GM06990 (cell line): ENCODE measurements around the gene PTPRN.

Source experiments
- DNase-seq: peaks from one replicate; pipeline ENCODE4 v3.0.0-alpha.2; 2011; ENCODE audit not compliant: insufficient read length; ENCODE audit errors: extremely low read depth
- H3K27me3 ChIP-seq: replicated peaks from 2 replicates; pipeline ENCODE4 v1.6.0; 2011; ENCODE audit warnings: low read length; ENCODE audit not compliant: control insufficient read depth, insufficient read depth
- H3K36me3 ChIP-seq: 2 replicates; pipeline ENCODE4 v1.5.1; 2011; ENCODE audit warnings: low read length; ENCODE audit not compliant: control insufficient read depth, insufficient read depth
- H3K4me3 ChIP-seq: replicated peaks from 2 replicates; pipeline ENCODE4 v1.5.1; 2011; ENCODE audit warnings: low read depth, mild to moderate bottlenecking, control low read depth, low read length
- TF ChIP-seq, protein P1 (sequence below): IDR thresholded peaks from 2 replicates; pipeline ENCODE4 v1.5.1; 2011; ENCODE audit warnings: low read length, control low read depth, mild to moderate bottlenecking, inconsistent platforms; ENCODE audit not compliant: insufficient read depth, poor library complexity, severe bottlenecking

The PTPRN gene

DNA sequence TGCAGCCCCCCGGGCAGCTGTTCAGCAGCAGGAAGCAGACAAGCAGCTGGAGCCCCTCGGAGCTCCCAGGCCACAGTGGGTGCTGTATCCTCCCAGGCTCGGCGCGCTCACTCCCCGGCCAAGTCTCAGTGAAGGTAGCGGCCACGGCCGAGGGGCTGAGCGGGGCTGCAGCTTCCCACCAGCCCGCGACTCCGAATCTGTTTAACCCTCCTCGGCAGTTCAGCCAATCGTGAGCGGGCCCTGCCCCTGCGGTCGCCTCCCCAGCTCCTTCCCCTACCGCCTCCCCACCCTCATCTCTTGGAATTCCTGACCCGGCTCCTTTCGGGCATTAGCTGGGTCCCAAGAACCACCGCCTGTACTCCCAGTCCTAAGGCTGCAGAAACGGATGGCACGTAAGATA, 23.3 kb upstream of the PTPRN start, which contains the start of gene RESP18:
Gene RESP18 (minus strand): TSS at position 203 of the 400 bp plus-strand sequence.
- DNase-seq, result no peak
- Histone ChIP-seq H3K36me3 (no peaks in the 10 kb centered on the region), H3K4me3 (no peak within 1 kb of the TSS), H3K27me3 (no peaks in the 10 kb centered on the region; the same call in none of the 2 replicates)
- TF ChIP-seq, protein P1, sequence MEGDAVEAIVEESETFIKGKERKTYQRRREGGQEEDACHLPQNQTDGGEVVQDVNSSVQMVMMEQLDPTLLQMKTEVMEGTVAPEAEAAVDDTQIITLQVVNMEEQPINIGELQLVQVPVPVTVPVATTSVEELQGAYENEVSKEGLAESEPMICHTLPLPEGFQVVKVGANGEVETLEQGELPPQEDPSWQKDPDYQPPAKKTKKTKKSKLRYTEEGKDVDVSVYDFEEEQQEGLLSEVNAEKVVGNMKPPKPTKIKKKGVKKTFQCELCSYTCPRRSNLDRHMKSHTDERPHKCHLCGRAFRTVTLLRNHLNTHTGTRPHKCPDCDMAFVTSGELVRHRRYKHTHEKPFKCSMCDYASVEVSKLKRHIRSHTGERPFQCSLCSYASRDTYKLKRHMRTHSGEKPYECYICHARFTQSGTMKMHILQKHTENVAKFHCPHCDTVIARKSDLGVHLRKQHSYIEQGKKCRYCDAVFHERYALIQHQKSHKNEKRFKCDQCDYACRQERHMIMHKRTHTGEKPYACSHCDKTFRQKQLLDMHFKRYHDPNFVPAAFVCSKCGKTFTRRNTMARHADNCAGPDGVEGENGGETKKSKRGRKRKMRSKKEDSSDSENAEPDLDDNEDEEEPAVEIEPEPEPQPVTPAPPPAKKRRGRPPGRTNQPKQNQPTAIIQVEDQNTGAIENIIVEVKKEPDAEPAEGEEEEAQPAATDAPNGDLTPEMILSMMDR, result no peak

DNA sequence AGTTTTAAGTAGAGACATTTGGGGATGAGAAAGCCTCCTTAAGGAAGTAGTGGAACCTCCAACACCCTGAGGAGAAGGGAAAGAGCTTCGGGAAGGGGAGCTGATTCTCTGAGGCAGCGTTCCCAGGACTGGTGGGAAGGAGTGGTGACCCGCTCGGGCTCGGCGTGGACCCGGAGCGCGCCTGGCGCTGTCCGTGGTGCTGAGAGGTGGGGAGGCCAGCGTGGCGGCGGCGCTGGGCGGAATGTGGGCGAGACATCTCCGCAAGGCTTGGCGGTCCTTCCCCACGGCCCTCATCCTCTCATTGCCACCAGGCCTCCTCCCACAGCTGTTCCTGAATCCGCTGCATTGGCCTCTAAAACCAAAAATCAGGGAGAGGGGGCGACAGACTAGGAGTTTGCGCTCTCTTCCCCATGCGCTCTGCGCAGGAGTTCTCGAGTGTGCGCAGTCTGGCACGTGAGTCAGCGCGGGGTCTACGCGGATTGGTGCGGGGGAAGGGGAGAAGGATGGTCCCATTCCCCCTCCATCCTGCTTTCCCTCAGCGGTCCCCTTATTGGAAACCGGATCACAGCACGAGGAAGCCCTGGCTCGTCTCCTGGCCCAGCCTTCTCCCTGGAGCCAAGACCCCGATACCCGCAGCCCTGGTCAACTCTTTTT, 22.5 kb upstream of the PTPRN start:
- TF ChIP-seq, protein P1, result no peak
- H3K27me3 ChIP-seq, result no peaks in the 10 kb centered on the region; the same call in none of the 2 replicates
- no peak overlapping the region for H3K4me3 ChIP-seq
- DNase-seq, result no peak
- H3K36me3 ChIP-seq, result no peaks in the 10 kb centered on the region

DNA sequence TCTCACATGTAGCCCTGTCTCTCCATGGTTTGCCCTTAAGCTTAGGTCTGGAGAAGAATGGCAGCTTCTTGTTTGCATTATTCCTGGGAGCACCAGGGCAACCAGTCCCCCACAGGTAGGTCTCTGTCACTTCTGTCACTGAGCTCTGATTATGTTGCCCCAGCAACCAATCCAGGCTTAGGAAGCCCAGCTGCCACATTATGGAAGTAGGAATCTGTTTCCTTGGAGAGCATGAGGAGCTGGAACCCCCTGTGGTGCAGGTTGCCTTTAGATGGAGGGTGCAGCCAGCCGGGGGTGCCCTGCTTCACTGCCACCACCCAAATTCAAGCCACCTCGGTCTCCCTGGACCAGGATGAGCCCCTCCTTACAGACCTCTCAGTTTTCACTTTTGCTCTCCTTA, 18.5 kb upstream of the PTPRN start:
- Histone ChIP-seq H3K27me3 (peaks cover 1% of the 10 kb centered on the region; the same call in 1 of the 2 replicates), H3K36me3 (no peaks in the 10 kb centered on the region), H3K4me3 (no peak overlapping the region)
- no peak for DNase-seq
- TF ChIP-seq, protein P1, result no peak

DNA sequence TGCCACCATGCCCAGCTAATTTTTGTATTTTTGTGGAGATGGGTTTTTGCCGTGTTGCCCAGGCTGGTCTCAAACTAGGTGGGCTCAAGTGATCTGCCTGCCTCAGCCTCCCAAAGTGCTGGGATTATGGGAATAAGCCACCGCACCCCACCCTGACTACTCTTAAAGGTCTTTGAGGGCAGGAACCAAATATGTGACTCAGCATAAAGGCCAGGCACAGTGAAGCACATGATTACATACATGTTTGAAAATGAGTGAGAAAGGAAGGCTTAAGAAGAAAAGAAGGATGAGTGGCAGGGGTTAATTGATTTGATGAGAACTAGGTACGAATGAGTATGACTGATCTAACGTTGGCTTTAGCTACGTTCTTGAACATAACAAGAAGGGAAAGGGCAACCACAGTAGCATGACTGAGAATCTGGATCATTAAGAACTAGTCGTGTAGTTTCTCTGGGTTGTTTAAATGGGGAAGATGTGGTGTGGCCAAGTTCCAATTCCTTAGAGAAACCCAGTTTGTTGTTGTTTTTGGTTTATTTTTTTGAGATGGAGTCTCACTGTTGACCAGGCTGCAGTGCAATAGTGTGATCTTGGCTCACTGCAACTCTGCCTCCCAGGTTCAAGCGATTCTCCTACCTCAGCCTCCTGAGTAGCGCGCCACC, 16.6 kb upstream of the PTPRN start:
- Histone ChIP-seq H3K27me3 (peaks cover 1% of the 10 kb centered on the region; the same call in 1 of the 2 replicates), H3K4me3 (no peak overlapping the region), H3K36me3 (no peaks in the 10 kb centered on the region)
- DNase-seq, result no peak
- TF ChIP-seq, protein P1, result no peak

DNA sequence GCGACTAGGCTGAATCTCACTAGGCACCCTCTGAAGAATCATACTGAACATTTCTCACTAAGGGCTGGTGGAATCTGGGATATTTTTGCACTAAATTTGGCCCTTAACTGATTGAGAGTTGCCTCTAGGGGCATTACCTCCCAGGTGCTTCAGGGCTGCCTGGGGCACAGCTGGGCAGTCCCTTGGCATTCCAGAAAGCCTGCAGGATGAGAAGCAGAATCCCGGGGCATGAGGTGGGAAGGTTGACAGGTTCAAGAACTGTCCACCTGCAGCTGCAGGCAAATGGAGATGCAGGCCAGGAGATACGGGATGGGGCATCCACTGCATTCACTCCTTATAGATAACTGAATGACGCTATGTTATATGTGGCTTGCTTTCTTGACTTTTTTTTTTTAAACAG, 15.9 kb upstream of the PTPRN start:
- peaks cover 1% of the 10 kb centered on the region; the same call in 1 of the 2 replicates for H3K27me3 ChIP-seq
- DNase-seq, result no peak
- no peak overlapping the region for H3K4me3 ChIP-seq
- TF ChIP-seq, protein P1, result no peak
- no peaks in the 10 kb centered on the region for H3K36me3 ChIP-seq
